Ecto neural progenitor cell (in vitro differentiated cells): ENCODE measurements around the gene OSBPL6.

Source experiments
- DNase-seq: peaks from one replicate; pipeline ENCODE4 v3.0.0-alpha.2; 2018; ENCODE audit warnings: low spot score

OSBPL6 gene

DNA sequence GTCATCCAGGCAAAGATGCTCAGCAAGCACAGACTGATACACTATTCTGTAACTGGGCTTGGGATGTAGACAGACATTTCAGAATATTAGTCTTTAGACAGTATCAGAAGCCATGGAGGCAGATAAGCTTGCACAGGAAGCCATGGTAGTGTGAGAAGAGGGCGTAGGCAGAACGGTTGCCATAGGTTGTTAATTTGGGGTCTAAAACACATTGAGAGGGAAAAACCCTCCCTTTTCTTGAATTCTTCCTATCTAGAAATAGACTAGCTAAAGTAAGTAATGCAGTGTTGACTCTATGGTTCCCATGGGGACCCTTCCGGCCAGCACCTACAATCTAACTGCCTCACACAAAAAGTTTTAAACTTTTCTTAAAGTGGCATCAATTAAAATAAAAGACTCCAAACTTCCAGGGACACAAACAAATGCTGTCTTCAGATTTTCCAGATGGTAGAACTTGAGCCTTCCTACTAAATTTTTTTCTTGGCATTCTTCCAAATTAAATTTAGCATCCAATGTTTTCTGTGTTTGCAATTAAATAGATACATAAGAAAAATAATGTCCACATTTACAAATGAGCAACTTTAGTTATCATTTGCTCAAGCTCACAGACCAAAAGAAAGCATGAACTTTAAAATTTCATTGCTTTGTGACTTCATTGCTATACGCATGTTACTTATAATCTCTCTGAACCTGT lies 254.8 kb downstream of the OSBPL6 start:
- DNase-seq: no peak

DNA sequence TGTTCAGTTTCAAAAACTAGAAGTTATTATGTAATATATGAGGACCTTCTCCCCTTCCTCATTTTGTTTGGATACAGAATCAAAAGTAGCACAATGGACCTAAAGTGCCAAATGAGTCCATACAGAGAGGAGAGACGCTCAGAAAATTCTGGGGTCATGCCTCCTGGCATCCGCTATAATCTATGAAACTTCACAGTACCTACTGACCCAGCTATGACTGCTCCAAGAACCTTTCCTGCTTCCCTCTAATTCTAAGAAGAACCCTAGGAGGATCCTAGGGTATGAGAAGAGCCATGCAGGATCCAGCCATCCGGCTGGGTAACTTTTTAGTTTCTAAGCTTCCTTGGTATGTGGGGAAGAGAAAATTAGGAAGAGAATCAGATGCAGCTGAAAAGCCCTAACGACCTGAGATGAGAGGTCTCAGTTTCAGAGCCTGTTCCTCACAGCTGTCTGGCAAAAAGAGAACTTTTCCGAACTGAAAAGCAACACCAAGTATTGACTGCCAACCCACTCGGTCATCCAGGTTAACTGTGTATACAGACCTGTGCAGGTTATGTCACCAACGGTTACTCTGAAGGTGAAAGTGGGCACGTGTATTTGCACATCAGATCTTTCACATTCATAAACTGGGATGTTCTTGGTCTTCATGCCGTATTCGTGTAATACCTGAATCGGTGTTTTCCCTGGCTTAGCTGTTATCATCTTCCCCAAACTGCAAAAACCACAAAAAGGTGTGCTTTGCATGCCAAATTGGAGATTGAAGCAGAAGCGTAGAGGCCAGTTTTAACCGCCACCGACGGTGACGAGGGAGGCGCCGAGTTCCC lies 255.6 kb downstream of the OSBPL6 start:
- no peak for DNase-seq

DNA sequence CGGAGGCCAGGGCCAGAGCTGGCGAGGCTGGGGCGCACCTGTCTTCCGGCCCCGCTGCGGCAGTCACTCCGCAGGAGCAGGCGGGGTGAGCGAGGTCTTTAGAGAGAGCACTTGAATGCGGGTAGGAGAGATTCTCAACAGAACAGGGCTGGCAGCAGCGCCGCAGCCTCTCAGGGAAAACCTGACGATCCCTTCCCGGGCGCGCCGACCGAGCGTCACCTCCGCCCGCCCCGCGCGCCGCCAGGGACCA lies 256.1 kb downstream of the OSBPL6 start:
- DNase-seq: no peak

DNA sequence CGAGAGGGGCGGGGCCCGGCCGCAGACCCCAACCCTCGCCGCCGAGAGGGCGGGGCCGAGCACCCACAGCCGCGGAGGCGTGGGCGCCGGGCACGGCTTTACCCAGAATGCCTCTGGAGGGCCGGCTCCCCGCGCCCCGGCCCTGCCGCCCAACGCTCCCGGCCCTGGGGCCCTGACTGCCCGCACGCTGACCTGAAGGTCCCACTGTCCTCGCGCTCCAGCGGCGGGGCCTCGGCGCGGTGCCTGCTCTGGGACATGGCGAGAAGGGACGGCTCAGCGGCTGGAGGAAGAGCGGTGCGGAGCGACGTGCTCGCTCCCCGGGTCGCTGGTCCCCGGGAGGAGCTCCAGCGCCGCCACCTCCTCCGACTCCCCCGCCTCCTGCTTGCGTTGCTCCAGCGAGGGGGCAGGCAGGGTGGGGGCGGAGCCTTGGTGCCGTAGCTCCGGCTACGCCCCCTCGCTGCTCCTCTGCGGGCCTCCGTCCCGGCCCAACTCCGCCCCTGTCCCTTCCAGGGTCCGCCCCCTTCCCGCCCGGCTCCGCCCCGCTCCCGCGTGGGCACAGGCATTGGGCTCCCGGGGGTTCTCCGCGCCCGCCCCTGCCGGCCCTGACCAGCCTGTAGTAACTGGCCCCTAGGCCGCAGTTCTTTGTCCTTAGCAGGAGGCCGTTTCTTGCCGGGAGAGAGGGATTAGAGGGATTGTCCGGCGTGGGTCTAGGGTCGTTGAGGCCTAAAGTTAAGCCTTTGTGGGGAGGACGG lies 256.6 kb downstream of the OSBPL6 start, which contains the start of the genes PJVK and PRKRA:
Gene PJVK, plus strand, starts transcription at position 605 of the 752 bp plus-strand sequence. CDS start 2,032 bp downstream, outside the sequence.
Gene PRKRA, minus strand, starts transcription at position 402 of the 752 bp plus-strand sequence. Its CDS starts 145 bp downstream, at position 257.
- peak; percentile 99 for DNase-seq

DNA sequence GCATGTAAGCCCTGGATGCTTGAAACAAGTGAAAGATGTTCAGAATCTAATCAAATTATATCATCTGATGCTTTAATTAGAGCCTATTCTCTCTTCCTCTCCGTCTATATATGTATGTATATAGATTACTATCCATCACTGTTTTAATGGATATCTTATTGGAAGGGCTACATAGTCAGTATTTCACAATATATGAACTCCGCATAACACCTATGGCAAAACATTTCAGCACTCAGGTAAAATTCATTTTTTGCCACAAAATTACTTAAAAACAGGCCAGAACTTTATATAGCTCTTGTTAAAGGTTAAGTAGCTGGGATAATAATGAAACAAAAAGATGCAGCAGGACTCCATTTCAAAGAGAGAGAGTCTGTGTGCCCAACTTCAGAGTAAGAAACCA lies 258.0 kb downstream of the OSBPL6 start:
- no peak for DNase-seq
